HEK293T (cell line): ENCODE measurements around the gene LCLAT1.

ENCODE experiments used
- CTCF ChIA-PET: fragments of 350-600 bp; formaldehyde crosslinking; extraction: SDS; loops from one replicate; lab custom pipeline; 2021; ENCODE audit warnings: antibody characterized with exemption, inconsistent platforms; lab: Yijun Ruan, JAX
- POLR2A ChIA-PET: fragments of 350-600 bp; formaldehyde crosslinking; extraction: SDS; loops from one replicate; lab custom pipeline; 2020; ENCODE audit warnings: antibody characterized with exemption, inconsistent platforms; lab: Yijun Ruan, JAX
- DNase-seq: peaks from one replicate; pipeline ENCODE4 v3.0.0; 2012; ENCODE audit warnings: mixed read lengths; ENCODE audit errors: extremely low spot score
- ARNT ChIP-seq: fragments of 450-650 bp; IDR thresholded peaks from 2 replicates; pipeline ENCODE4 v1.6.1; 2017; ENCODE audit warnings: mild to moderate bottlenecking
- BHLHE40 ChIP-seq: fragments of 450-650 bp; IDR thresholded peaks from 2 replicates; pipeline ENCODE4 v1.6.1; 2016; ENCODE audit warnings: mild to moderate bottlenecking, moderate library complexity, borderline replicate concordance
- CTBP1 ChIP-seq: fragments of 450-650 bp; IDR thresholded peaks from 2 replicates; pipeline ENCODE4 v1.6.1; 2016; ENCODE audit warnings: borderline replicate concordance
- ELF4 ChIP-seq: fragments of 450-650 bp; IDR thresholded peaks from 2 replicates; pipeline ENCODE4 v1.6.1; 2017; ENCODE audit warnings: antibody characterized with exemption
- FOXA1 ChIP-seq: fragments of 450-650 bp; IDR thresholded peaks from 2 replicates; pipeline ENCODE4 v1.6.1; 2016; ENCODE audit warnings: mild to moderate bottlenecking
- FOXK2 ChIP-seq: fragments of 450-650 bp; IDR thresholded peaks from 2 replicates; pipeline ENCODE4 v1.6.1; 2016; ENCODE audit warnings: mild to moderate bottlenecking
- FOXM1 ChIP-seq: fragments of 450-650 bp; IDR thresholded peaks from 2 replicates; pipeline ENCODE4 v1.6.1; 2017; ENCODE audit warnings: mild to moderate bottlenecking, borderline replicate concordance
- HDGF ChIP-seq: fragments of 450-650 bp; IDR thresholded peaks from 2 replicates; pipeline ENCODE4 v1.6.1; 2017; ENCODE audit warnings: antibody characterized with exemption, borderline replicate concordance
- L3MBTL2 ChIP-seq: fragments of 450-650 bp; conservative IDR thresholded peaks from 2 replicates; pipeline ENCODE4 v1.6.1; 2016; ENCODE audit warnings: mild to moderate bottlenecking
- LEF1 ChIP-seq: fragments of 450-650 bp; IDR thresholded peaks from 2 replicates; pipeline ENCODE4 v1.6.1; 2017; ENCODE audit warnings: mild to moderate bottlenecking, borderline replicate concordance
- NFRKB ChIP-seq: fragments of 450-650 bp; IDR thresholded peaks from 2 replicates; pipeline ENCODE4 v1.6.1; 2016; ENCODE audit warnings: mild to moderate bottlenecking, moderate library complexity
- PKNOX1 ChIP-seq: fragments of 450-650 bp; IDR thresholded peaks from 2 replicates; pipeline ENCODE4 v1.6.1; 2016
- SP1 ChIP-seq: fragments of 450-650 bp; IDR thresholded peaks from 2 replicates; pipeline ENCODE4 v1.6.1; 2017
- SUZ12 ChIP-seq: fragments of 450-650 bp; IDR thresholded peaks from 2 replicates; pipeline ENCODE4 v1.6.1; 2016; ENCODE audit warnings: mild to moderate bottlenecking
- TARDBP ChIP-seq: fragments of 450-650 bp; IDR thresholded peaks from 2 replicates; pipeline ENCODE4 v1.6.1; 2016
- ZNF384 ChIP-seq: fragments of 450-650 bp; IDR thresholded peaks from 2 replicates; pipeline ENCODE4 v1.6.1; 2016

Gene LCLAT1

GRCh38 chr2:30530346-30530745 is 83.3 kb downstream of the LCLAT1 start:
- ChIA-PET CTCF (no interaction called here), POLR2A (no interaction called here)
- no peak for DNase-seq

GRCh38 chr2:30541680-30542079 is 94.6 kb downstream of the LCLAT1 start:
- no peak for DNase-seq
- no peak for TF ChIP-seq SUZ12
- TF ChIP-seq TARDBP = no peak
- TF ChIP-seq HDGF = no peak
- ChIA-PET POLR2A (no interaction called here), CTCF (no interaction called here)

More at GRCh38 chr2:30530346-30530745, 83.3 kb downstream of the LCLAT1 start:
- TF ChIP-seq PKNOX1 (no peak), CTBP1 (no peak), LEF1 (no peak), FOXK2 (no peak), ELF4 (no peak), HDGF (no peak), NFRKB (no peak), SUZ12 (no peak), L3MBTL2 (no peak), BHLHE40 (no peak)

GRCh38 chr2:30545875-30546274 is 98.8 kb downstream of the LCLAT1 start:
- ChIA-PET CTCF (no interaction called here), POLR2A (no interaction called here)

GRCh38 chr2:30548386-30548785 is 101.3 kb downstream of the LCLAT1 start:
- no peak for TF ChIP-seq FOXA1
- TF ChIP-seq FOXK2 = no peak
- no peak for TF ChIP-seq ZNF384
- TF ChIP-seq ARNT = no peak
- TF ChIP-seq LEF1 = no peak
- TF ChIP-seq L3MBTL2 = no peak
- no peak for TF ChIP-seq BHLHE40
- TF ChIP-seq FOXM1 = no peak
- POLR2A ChIA-PET = no interaction called here
- no peak for DNase-seq
- CTCF ChIA-PET = no interaction called here

More at GRCh38 chr2:30545875-30546274, 98.8 kb downstream of the LCLAT1 start:
- DNase-seq = no peak
- TF ChIP-seq CTBP1 (no peak), BHLHE40 (no peak), ZNF384 (no peak)

GRCh38 chr2:30549096-30549495 is 102.0 kb downstream of the LCLAT1 start:
- POLR2A ChIA-PET = no interaction called here
- CTCF ChIA-PET = no interaction called here
- no peak for TF ChIP-seq TARDBP
- no peak for TF ChIP-seq FOXK2
- no peak for TF ChIP-seq CTBP1
- no peak for TF ChIP-seq L3MBTL2
- no peak for DNase-seq

- no peak for DNase-seq
- TF ChIP-seq PKNOX1 = no peak
- TF ChIP-seq SUZ12 = no peak
- no peak for TF ChIP-seq HDGF
- no peak for TF ChIP-seq ZNF384
- TF ChIP-seq ARNT = no peak
- no peak for TF ChIP-seq TARDBP
- no peak for TF ChIP-seq ELF4
- no peak for TF ChIP-seq FOXK2
- TF ChIP-seq FOXM1 = no peak
- TF ChIP-seq L3MBTL2 = no peak
- TF ChIP-seq FOXA1 = no peak
- no peak for TF ChIP-seq LEF1
- TF ChIP-seq SP1 = no peak
- no peak for TF ChIP-seq CTBP1
- no peak for TF ChIP-seq NFRKB
- ChIA-PET POLR2A (no interaction called here), CTCF (no interaction called here)
These were observed 112.7 kb downstream of the LCLAT1 start for GRCh38 chr2:30559544-30560275.

GRCh38 chr2:30561349-30561748 is 114.3 kb downstream of the LCLAT1 start:
- ChIA-PET CTCF (no interaction called here), POLR2A (no interaction called here)
- no peak for TF ChIP-seq HDGF
- no peak for DNase-seq
